GM21737 (cell line): ENCODE data around the gene HAX1.

ENCODE experiments used
- ATAC-seq: cut with Tn5 transposase; IDR thresholded peaks from one replicate; pipeline ENCODE4 v1.9.1; 2021; ENCODE audit warnings: mild to moderate bottlenecking, moderate library complexity; ENCODE audit not compliant: unreplicated experiment

HAX1 gene

DNA sequence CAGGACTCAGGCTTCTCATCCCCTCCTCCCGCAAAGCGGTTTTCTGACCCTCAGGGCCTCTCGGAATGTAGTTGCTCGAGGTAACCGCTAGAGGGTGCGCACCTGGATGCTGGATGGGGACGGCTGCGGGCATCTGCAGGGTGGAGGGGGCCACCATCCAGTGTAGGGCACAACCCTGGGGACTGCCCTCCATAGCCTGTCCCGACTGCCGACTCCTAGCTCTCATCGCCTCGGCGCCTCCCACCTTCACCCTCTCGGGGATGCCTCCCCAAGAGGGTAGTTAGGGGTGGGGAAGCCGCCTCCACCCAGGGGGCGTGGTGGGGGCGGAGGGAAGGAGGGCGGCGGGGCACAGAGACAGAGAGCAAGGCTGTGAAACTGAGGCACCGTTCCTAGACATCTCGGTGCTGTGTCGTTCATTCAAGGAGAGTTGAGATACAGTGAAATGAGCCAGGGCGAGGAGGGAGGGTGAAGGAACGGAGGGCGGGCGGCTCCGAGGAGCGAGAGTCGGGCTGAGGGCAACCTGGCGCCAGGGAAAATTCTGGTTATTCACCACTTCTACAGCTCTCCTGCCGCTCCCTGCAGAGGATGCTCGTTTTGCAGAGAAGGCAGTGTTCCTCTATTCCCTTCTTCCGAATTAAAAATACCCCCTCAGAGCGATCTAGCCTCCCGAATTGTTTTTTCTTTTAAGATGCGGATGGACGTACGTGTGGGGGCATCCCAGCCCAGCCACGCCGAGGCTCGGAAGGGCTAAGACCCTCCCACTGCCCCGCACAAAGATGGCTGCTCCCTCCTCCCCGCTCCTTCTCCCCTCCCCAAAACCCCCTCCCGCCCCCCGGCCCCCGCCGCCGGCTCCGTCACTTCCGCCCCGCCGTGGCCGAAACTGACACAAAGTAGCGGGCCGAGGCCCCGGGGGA is 52.5 kb downstream of the HAX1 start, which contains the start of gene ATP8B2:
Gene ATP8B2 (plus strand): TSS at position 857 of the 914 bp plus-strand sequence. CDS start 2,617 bp downstream, outside the sequence.
- ATAC-seq, result peak; percentile 39
